IMR-90 (cell line): Measurements from ENCODE around the gene SLC17A5. TPM values are rescaled to one million over a fixed set of nuclear protein-coding genes. Genes with fewer than 3 reads are reported as not detected.
A peak's percentile ranks its signal among the peaks of the same experiment; 100 is the strongest.
"Not testable (repeated sequence)": the region's sequence is repeated elsewhere in the genome, so short reads cannot be mapped to it uniquely, and the experiment has no call there.

ENCODE experiments used
- ATAC-seq: fragments of 200-7000 bp; cut with Tn5 transposase; 2 replicates; pipeline ENCODE4 v1.9.1; 2020; ENCODE audit warnings: low read depth, mild to moderate bottlenecking, moderate library complexity
- BruUV-seq: library from RNA; stranded (reverse); fragments of 400-500 nt; replicated peaks from 2 replicates; lab custom pipeline; 2021; lab: Mats Ljungman, UMichigan
- CTCF ChIA-PET: fragments of 300-600 bp; formaldehyde crosslinking; extraction: SDS; loops from one replicate; lab custom pipeline; 2021; ENCODE audit warnings: antibody characterized with exemption; lab: Yijun Ruan, JAX
- POLR2A ChIA-PET: fragments of 300-600 bp; sonication (Branson Sonifier 250); formaldehyde crosslinking; loops from one replicate; lab custom pipeline; 2022; ENCODE audit warnings: antibody characterized with exemption; ENCODE audit not compliant: unreplicated experiment; lab: Charles Lee
- DNase-seq: peaks from one replicate; pipeline ENCODE4 v3.0.0; 2013
- H2AFZ ChIP-seq: replicated peaks from 2 replicates; pipeline ENCODE3; 2013; ENCODE audit warnings: low read length, mild to moderate bottlenecking; ENCODE audit not compliant: poor library complexity
- H2AK5ac ChIP-seq: 2 replicates; pipeline ENCODE4 v1.6.1; 2013; ENCODE audit warnings: low read depth, low read length, inconsistent platforms
- H2AK9ac ChIP-seq: replicated peaks from 2 replicates; pipeline ENCODE3; 2013; ENCODE audit warnings: mild to moderate bottlenecking, low read depth, low read length, moderate library complexity; ENCODE audit not compliant: poor library complexity
- H2BK120ac ChIP-seq: 2 replicates; pipeline ENCODE4 v1.6.1; 2013; ENCODE audit warnings: low read depth, low read length, inconsistent platforms
- H2BK15ac ChIP-seq: 3 replicates; pipeline ENCODE4 v1.6.1; 2013; ENCODE audit warnings: low read depth, low read length, inconsistent platforms
- H2BK20ac ChIP-seq: 2 replicates; pipeline ENCODE4 v1.6.1; 2013; ENCODE audit warnings: low read depth, mild to moderate bottlenecking, inconsistent platforms, low read length, moderate library complexity
- H2BK5ac ChIP-seq: 2 replicates; pipeline ENCODE4 v1.6.1; 2013; ENCODE audit warnings: mild to moderate bottlenecking, low read depth, low read length, inconsistent platforms; ENCODE audit not compliant: poor library complexity, severe bottlenecking
- H3K14ac ChIP-seq: replicated peaks from 2 replicates; pipeline ENCODE4 v1.6.1; 2013; ENCODE audit warnings: low read depth, low read length, inconsistent platforms
- H3K18ac ChIP-seq: 2 replicates; pipeline ENCODE4 v1.6.1; 2013; ENCODE audit warnings: low read depth, low read length, control low read depth
- H3K23ac ChIP-seq: 2 replicates; pipeline ENCODE4 v1.6.1; 2013; ENCODE audit warnings: low read depth, low read length, inconsistent platforms
- H3K27ac ChIP-seq: 2 replicates; pipeline ENCODE4 v1.5.1; 2013; ENCODE audit warnings: mild to moderate bottlenecking, control low read depth, low read length; ENCODE audit not compliant: insufficient read depth
- H3K27me3 ChIP-seq: 2 replicates; pipeline ENCODE4 v1.6.1; 2013; ENCODE audit warnings: low read length; ENCODE audit not compliant: control insufficient read depth, insufficient read depth
- H3K36me3 ChIP-seq: 2 replicates; pipeline ENCODE4 v1.6.1; 2013; ENCODE audit warnings: low read length, mixed read lengths; ENCODE audit not compliant: control insufficient read depth, insufficient read depth
- H3K4ac ChIP-seq: 2 replicates; pipeline ENCODE4 v1.6.1; 2013; ENCODE audit warnings: low read depth, low read length, inconsistent platforms
- H3K4me1 ChIP-seq: 2 replicates; pipeline ENCODE4 v1.6.1; 2013; ENCODE audit warnings: low read length, mixed read lengths; ENCODE audit not compliant: control insufficient read depth, insufficient read depth
- H3K4me2 ChIP-seq: 2 replicates; pipeline ENCODE4 v1.6.1; 2013; ENCODE audit warnings: low read depth, mild to moderate bottlenecking, control low read depth, low read length, moderate library complexity
- H3K4me3 ChIP-seq: 2 replicates; pipeline ENCODE4 v1.5.1; 2013; ENCODE audit warnings: low read depth, mild to moderate bottlenecking, control low read depth, low read length, moderate library complexity; ENCODE audit not compliant: insufficient read depth
- H3K56ac ChIP-seq: 2 replicates; pipeline ENCODE4 v1.6.1; 2013; ENCODE audit warnings: low read length, inconsistent platforms; ENCODE audit not compliant: insufficient read depth; ENCODE audit errors: extremely low read depth
- H3K79me1 ChIP-seq, 2 experiments: 2 replicates each; pipeline ENCODE4 v1.6.1; 2013; ENCODE audit warnings: low read length in 2 of 2, inconsistent platforms in 1 of 2, low read depth in 1 of 2
- H3K9ac ChIP-seq: 2 replicates; pipeline ENCODE4 v1.6.1; 2013; ENCODE audit warnings: low read depth, low read length, control low read depth
- H3K9me1 ChIP-seq: 2 replicates; pipeline ENCODE4 v1.6.1; 2013; ENCODE audit warnings: low read length, inconsistent platforms; ENCODE audit not compliant: insufficient read depth
- H3K9me3 ChIP-seq: 2 replicates; pipeline ENCODE4 v1.6.1; 2013; ENCODE audit warnings: low read length; ENCODE audit not compliant: control insufficient read depth, insufficient read depth
- H4K20me1 ChIP-seq: 2 replicates; pipeline ENCODE4 v1.6.1; 2013; ENCODE audit warnings: low read length, inconsistent platforms; ENCODE audit not compliant: insufficient read depth
- H4K5ac ChIP-seq: 2 replicates; pipeline ENCODE4 v1.6.1; 2013; ENCODE audit warnings: mild to moderate bottlenecking, low read depth, low read length, control low read depth
- H4K8ac ChIP-seq, 2 experiments: 2 replicates each; pipeline ENCODE4 v1.6.1; 2013; ENCODE audit warnings: low read depth in 2 of 2, low read length in 2 of 2, control low read depth in 1 of 2, inconsistent platforms in 1 of 2
- H4K91ac ChIP-seq: 2 replicates; pipeline ENCODE4 v1.6.1; 2013; ENCODE audit warnings: low read depth, low read length, inconsistent platforms; ENCODE audit not compliant: insufficient read depth
- BHLHE40 ChIP-seq: fragments of 150-350 bp; IDR thresholded peaks from 2 replicates; pipeline ENCODE4 v1.6.1; 2016; ENCODE audit warnings: mild to moderate bottlenecking, low read depth, low read length
- MAFK ChIP-seq: IDR thresholded peaks from 2 replicates; pipeline ENCODE4 v1.6.1; 2012; ENCODE audit warnings: low read depth, low read length, improper control_type of control experiment
- WGBS, 2 experiments: methylation state at CpG; one replicate each; pipeline versions ENCODE4 v1.1.5 to v1.1.7; 2013; ENCODE audit warnings: missing lambda C conversion rate in 2 of 2; ENCODE audit not compliant: insufficient read length in 1 of 2; ENCODE audit errors: extremely low coverage in 2 of 2; 5-methylcytosine and 5-hydroxymethylcytosine counted together
- dilution Hi-C: fragments of 300-500 bp; cut with HindIII; formaldehyde crosslinking; loops from one replicate; pipeline ENCODE4 v1.14.3; 2018; ENCODE audit warnings: low sequenced_read_pairs; ENCODE audit not compliant: unreplicated experiment
- in situ Hi-C: fragments of 300-500 bp; cut with MboI; formaldehyde crosslinking; loops from 3 replicates; pipeline ENCODE4 v1.14.3; 2019; ENCODE audit warnings: low sequenced_read_pairs, inconsistent platforms, mixed read lengths
- intact Hi-C: fragments of 100-400 bp; cut with micrococcal nuclease; formaldehyde crosslinking; loops from 2 replicates; pipeline ENCODE4 v1.10.0; 2022
- polyA plus RNA-seq, 3 experiments: library from polyadenylated mRNA; depleted of rRNA; stranded (reverse); fragments of >200 nt; gene quantifications; 2 replicates each; pipeline ENCODE4 v1.2.3, GENCODE V29; 2012; ENCODE audit warnings: low replicate concordance in 1 of 3
- total RNA-seq: library from RNA; depleted of rRNA; stranded (reverse); fragments of >200 nt; gene quantifications from 2 replicates; pipeline ENCODE4 v1.2.3, GENCODE V29; 2012

SLC17A5 gene
- total and polyA plus RNA-seq, 2 of the 4 experiments (the other 2 are of a cell fraction): 20.8 to 27.2 TPM

- H2BK120ac ChIP-seq: peak overlapping the region; percentile 86
- peak overlapping the region; percentile 36; the same call in 1 of the 2 replicates for H3K27ac ChIP-seq
- no peak overlapping the region for H2AK9ac ChIP-seq
- peak overlapping the region; percentile 67 for H3K4ac ChIP-seq
- peak overlapping the region; percentile 81; the same call in 1 of the 2 replicates for H3K18ac ChIP-seq
- no peaks in the 10 kb centered on the region for H3K27me3 ChIP-seq
- no peaks in the 10 kb centered on the region for H3K36me3 ChIP-seq
- intact Hi-C loops: no loop called here
- DNase-seq (no peak), ATAC-seq (no peak)
- H4K20me1 ChIP-seq: no peaks in the 10 kb centered on the region
- peak overlapping the region; percentile 73; the same call in 1 of the 2 replicates for H4K5ac ChIP-seq
- H2BK20ac ChIP-seq: peak overlapping the region; percentile 81
- H3K9me3 ChIP-seq: no peaks in the 10 kb centered on the region
- in situ Hi-C loops: no loop called here
- CTCF ChIA-PET: no interaction called here
- peak overlapping the region; percentile 64 for H3K14ac ChIP-seq
- no TSS peak for BruUV-seq
- peak overlapping the region; percentile 45; the same call in 1 of the 2 replicates for H2AK5ac ChIP-seq
- H4K8ac ChIP-seq: peak overlapping the region; percentile 68 to 83
- peak overlapping the region; percentile 47 for H2BK5ac ChIP-seq
- no peak overlapping the region for H3K4me2 ChIP-seq
- TF ChIP-seq BHLHE40 (no peak), MAFK (0 out of 2 replicates have a peak, but pooled peaks have one; percentile 6)
- H3K23ac ChIP-seq: peak overlapping the region; percentile 91; the same call in 1 of the 2 replicates
- H2BK15ac ChIP-seq: peak overlapping the region; percentile 93; the same call in 2 of the 3 replicates
- dilution Hi-C loops: no loop called here
- peak overlapping the region; percentile 78 for H4K91ac ChIP-seq
- peak overlapping the region; percentile 64 for H2AFZ ChIP-seq
- H3K4me1 ChIP-seq: peaks cover 14% of the 10 kb centered on the region
- H3K9me1 ChIP-seq: peaks cover 10% of the 10 kb centered on the region
- no peak overlapping the region for H3K4me3 ChIP-seq
- no peak overlapping the region for H3K56ac ChIP-seq
- no peak overlapping the region for H3K9ac ChIP-seq
- POLR2A ChIA-PET: no interaction called here
- H3K79me1 ChIP-seq: peaks cover 6 to 11% of the 10 kb centered on the region in 2 experiments
- 70% methylated on average over 2 of the region's 2 CpGs; no CpG with 5 or more reads in 1 of the 2 experiments for WGBS, 2 experiments
These were observed 76.1 kb downstream of the SLC17A5 start for GRCh38 chr6:73577676-73578075.

GRCh38 chr6:73572531-73572930, 81.3 kb downstream of the SLC17A5 start:
- H3K4me1 ChIP-seq, H4K20me1 ChIP-seq, H3K9ac ChIP-seq, H2BK20ac ChIP-seq, H3K9me3 ChIP-seq, H4K8ac ChIP-seq, H3K4me3 ChIP-seq, H2BK120ac ChIP-seq, H3K4ac ChIP-seq, H2AK9ac ChIP-seq, in situ Hi-C loops, DNase-seq, CTCF ChIA-PET, H3K14ac ChIP-seq, H4K5ac ChIP-seq, H3K18ac ChIP-seq, H3K79me1 ChIP-seq, H3K23ac ChIP-seq, H2BK15ac ChIP-seq, H3K27ac ChIP-seq, H3K56ac ChIP-seq, H3K36me3 ChIP-seq, BruUV-seq, H2BK5ac ChIP-seq, POLR2A ChIA-PET, H2AK5ac ChIP-seq, intact Hi-C loops, H3K9me1 ChIP-seq, ATAC-seq, H3K27me3 ChIP-seq, H2AFZ ChIP-seq, dilution Hi-C loops, H3K4me2 ChIP-seq, H4K91ac ChIP-seq: not testable (repeated sequence)
- WGBS, 2 experiments: no CpG with 5 or more reads among the region's 32 CpGs
